DMS114 treated with DMSO at 0.1 percent for 48 hours (cell line): Measurements from ENCODE around the gene SCUBE1.

Source experiments
- DNase-seq: peaks from one replicate; lab custom pipeline; 2025; ENCODE audit not compliant: unreplicated experiment; lab: John Stamatoyannopoulos, UW

Gene SCUBE1

GRCh38 chr22:43220625-43221380, 122.4 kb downstream of the SCUBE1 start:
- DNase-seq, result no peak

- DNase-seq, result no peak
Observed at GRCh38 chr22:43218786-43219185, 124.4 kb downstream of the SCUBE1 start.

GRCh38 chr22:43217285-43218030, 125.7 kb downstream of the SCUBE1 start:
- no peak for DNase-seq

- no peak for DNase-seq
Observed at GRCh38 chr22:43216738-43217137, 126.4 kb downstream of the SCUBE1 start.

GRCh38 chr22:43213962-43214361, 129.2 kb downstream of the SCUBE1 start:
- DNase-seq, result no peak

GRCh38 chr22:43213051-43213450, 130.1 kb downstream of the SCUBE1 start:
- DNase-seq, result no peak

GRCh38 chr22:43212434-43212952, 130.7 kb downstream of the SCUBE1 start:
- DNase-seq, result no peak

- no peak for DNase-seq
Observed at GRCh38 chr22:43211941-43212433, 131.2 kb downstream of the SCUBE1 start.

- DNase-seq, result no peak
Observed at GRCh38 chr22:43210631-43211515, 132.3 kb downstream of the SCUBE1 start.

- DNase-seq, result no peak
Observed at GRCh38 chr22:43209971-43210370, 133.2 kb downstream of the SCUBE1 start.

GRCh38 chr22:43209523-43209890, 133.7 kb downstream of the SCUBE1 start:
- no peak for DNase-seq

GRCh38 chr22:43208703-43209522, 134.3 kb downstream of the SCUBE1 start:
- no peak for DNase-seq

GRCh38 chr22:43207849-43208702, 135.1 kb downstream of the SCUBE1 start:
- no peak for DNase-seq

- no peak for DNase-seq
Observed at GRCh38 chr22:43207386-43207785, 135.8 kb downstream of the SCUBE1 start.

- DNase-seq, result no peak
Observed at GRCh38 chr22:43206509-43207161, 136.5 kb downstream of the SCUBE1 start.

GRCh38 chr22:43205748-43206508, 137.2 kb downstream of the SCUBE1 start:
- DNase-seq, result no peak

- DNase-seq, result no peak
Observed at GRCh38 chr22:43205261-43205691, 137.9 kb downstream of the SCUBE1 start.

GRCh38 chr22:43203471-43203981, 139.6 kb downstream of the SCUBE1 start:
- no peak for DNase-seq
